ENCODE results near the gene SSTR3. TPM values are rescaled to one million over a fixed set of nuclear protein-coding genes. Genes with fewer than 3 reads are reported as not detected.
A peak's percentile ranks its signal among the peaks of the same experiment; 100 is the strongest.

Gene SSTR3
- total and polyA plus RNA-seq, 2 of the 13 experiments (the other 11 are each of a cell fraction or from before 2014, with no cell fraction given): 0.08 to 0.64 TPM

DNA sequence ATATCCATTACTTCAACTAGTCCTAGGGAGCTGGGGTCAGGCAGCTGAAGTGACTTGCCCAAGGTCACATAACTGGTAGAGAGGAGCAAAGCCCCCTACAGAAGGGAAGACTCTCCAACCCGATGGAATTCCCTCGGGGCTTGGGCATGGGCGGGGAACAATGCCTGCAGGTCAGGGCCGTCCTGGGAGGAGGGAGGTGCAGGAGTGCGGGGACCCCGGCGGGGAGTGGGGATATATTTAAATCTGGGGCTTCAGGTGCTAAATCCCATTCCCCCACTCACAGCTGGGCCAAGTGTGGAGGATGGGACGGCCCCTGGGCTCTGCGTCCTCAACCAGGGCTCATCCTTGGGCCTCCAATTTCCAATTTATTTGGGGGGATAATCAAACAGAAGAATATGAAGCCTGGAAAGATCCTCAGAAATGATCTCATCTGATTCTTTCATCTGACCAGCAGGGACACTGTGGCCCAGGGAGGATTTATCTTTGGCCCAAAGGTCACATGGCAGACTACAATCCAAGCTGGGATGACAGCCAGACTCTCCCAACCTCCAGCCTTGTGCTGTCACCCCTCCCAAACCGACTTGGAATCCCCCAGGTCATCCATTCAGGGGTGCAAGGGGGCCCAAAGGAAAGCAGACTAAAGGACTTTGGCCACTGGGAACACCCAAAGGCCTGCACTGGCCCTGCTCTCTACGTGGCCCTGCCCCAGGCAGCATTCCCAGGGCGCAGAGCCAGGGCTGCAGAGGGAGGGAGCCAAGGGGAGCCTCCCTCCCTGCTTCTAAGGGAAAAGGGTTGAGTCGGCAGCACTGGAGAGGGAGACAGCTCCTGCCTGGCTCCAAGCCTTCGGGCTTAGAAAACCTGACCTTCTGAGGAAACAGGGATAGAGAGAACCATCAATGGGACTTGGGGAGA is 15.5 kb downstream of the SSTR3 start (continued):
- no peak for TF ChIP-seq GPN1 (CRISPR knock-in tag; IDR thresholded peaks at IDR 0.05; ENCODE audit: borderline replicate concordance)
- TF ChIP-seq ZNF562 (CRISPR knock-in tag; IDR thresholded peaks at IDR 0.05; ENCODE audit: borderline replicate concordance): no peak
- peak; percentile 22; the same call in 1 of the 2 replicates for TF ChIP-seq ZMYM2 (CRISPR knock-in tag; IDR thresholded peaks at IDR 0.05)
- TF ChIP-seq, protein P1, sequence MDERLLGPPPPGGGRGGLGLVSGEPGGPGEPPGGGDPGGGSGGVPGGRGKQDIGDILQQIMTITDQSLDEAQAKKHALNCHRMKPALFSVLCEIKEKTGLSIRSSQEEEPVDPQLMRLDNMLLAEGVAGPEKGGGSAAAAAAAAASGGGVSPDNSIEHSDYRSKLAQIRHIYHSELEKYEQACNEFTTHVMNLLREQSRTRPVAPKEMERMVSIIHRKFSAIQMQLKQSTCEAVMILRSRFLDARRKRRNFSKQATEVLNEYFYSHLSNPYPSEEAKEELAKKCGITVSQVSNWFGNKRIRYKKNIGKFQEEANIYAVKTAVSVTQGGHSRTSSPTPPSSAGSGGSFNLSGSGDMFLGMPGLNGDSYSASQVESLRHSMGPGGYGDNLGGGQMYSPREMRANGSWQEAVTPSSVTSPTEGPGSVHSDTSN (CRISPR knock-in tag; IDR thresholded peaks at IDR 0.05): no peak
- no peak for TF ChIP-seq TCF12 (IDR thresholded peaks at IDR 0.05)
- TF ChIP-seq TCF12 (CRISPR knock-in tag; IDR thresholded peaks at IDR 0.05): no peak
- TF ChIP-seq, protein P2, sequence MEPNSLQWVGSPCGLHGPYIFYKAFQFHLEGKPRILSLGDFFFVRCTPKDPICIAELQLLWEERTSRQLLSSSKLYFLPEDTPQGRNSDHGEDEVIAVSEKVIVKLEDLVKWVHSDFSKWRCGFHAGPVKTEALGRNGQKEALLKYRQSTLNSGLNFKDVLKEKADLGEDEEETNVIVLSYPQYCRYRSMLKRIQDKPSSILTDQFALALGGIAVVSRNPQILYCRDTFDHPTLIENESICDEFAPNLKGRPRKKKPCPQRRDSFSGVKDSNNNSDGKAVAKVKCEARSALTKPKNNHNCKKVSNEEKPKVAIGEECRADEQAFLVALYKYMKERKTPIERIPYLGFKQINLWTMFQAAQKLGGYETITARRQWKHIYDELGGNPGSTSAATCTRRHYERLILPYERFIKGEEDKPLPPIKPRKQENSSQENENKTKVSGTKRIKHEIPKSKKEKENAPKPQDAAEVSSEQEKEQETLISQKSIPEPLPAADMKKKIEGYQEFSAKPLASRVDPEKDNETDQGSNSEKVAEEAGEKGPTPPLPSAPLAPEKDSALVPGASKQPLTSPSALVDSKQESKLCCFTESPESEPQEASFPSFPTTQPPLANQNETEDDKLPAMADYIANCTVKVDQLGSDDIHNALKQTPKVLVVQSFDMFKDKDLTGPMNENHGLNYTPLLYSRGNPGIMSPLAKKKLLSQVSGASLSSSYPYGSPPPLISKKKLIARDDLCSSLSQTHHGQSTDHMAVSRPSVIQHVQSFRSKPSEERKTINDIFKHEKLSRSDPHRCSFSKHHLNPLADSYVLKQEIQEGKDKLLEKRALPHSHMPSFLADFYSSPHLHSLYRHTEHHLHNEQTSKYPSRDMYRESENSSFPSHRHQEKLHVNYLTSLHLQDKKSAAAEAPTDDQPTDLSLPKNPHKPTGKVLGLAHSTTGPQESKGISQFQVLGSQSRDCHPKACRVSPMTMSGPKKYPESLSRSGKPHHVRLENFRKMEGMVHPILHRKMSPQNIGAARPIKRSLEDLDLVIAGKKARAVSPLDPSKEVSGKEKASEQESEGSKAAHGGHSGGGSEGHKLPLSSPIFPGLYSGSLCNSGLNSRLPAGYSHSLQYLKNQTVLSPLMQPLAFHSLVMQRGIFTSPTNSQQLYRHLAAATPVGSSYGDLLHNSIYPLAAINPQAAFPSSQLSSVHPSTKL (CRISPR knock-in tag; IDR thresholded peaks at IDR 0.05): 0 out of 2 replicates have a peak, but pooled peaks have one; percentile 37
- no peak for TF ChIP-seq ZNF569 (CRISPR knock-in tag; IDR thresholded peaks at IDR 0.05; ENCODE audit: borderline replicate concordance)
- TF ChIP-seq SP2 (CRISPR knock-in tag; IDR thresholded peaks at IDR 0.05): no peak
- TF ChIP-seq SMAD3 (CRISPR knock-in tag; IDR thresholded peaks at IDR 0.05): no peak
- TF ChIP-seq BRD4 (CRISPR knock-in tag; IDR thresholded peaks at IDR 0.05): no peak
- peak; percentile 4 to 22; a peak in 1 of 4 replicates for TF ChIP-seq POLR2A (IDR thresholded peaks at IDR 0.05; ENCODE audit: insufficient read depth in 1 of 2, low read depth in 2 of 2, low read length in 2 of 2)
- TF ChIP-seq HOXD1 (CRISPR knock-in tag; IDR thresholded peaks at IDR 0.05): no peak
- no peak for TF ChIP-seq ZNF546 (CRISPR knock-in tag; conservative IDR thresholded peaks at IDR 0.05)
- no peak for TF ChIP-seq SNAI1 (CRISPR knock-in tag; IDR thresholded peaks at IDR 0.05; ENCODE audit: borderline replicate concordance)
- TF ChIP-seq KDM4B (CRISPR knock-in tag; IDR thresholded peaks at IDR 0.05): no peak
- no peak for TF ChIP-seq ELF4 (CRISPR knock-in tag; IDR thresholded peaks at IDR 0.05; ENCODE audit: borderline replicate concordance)
- peak; percentile 40; the same call in 1 of the 2 replicates for TF ChIP-seq ZMYM3 (CRISPR knock-in tag; IDR thresholded peaks at IDR 0.05)
- TF ChIP-seq, protein P3, sequence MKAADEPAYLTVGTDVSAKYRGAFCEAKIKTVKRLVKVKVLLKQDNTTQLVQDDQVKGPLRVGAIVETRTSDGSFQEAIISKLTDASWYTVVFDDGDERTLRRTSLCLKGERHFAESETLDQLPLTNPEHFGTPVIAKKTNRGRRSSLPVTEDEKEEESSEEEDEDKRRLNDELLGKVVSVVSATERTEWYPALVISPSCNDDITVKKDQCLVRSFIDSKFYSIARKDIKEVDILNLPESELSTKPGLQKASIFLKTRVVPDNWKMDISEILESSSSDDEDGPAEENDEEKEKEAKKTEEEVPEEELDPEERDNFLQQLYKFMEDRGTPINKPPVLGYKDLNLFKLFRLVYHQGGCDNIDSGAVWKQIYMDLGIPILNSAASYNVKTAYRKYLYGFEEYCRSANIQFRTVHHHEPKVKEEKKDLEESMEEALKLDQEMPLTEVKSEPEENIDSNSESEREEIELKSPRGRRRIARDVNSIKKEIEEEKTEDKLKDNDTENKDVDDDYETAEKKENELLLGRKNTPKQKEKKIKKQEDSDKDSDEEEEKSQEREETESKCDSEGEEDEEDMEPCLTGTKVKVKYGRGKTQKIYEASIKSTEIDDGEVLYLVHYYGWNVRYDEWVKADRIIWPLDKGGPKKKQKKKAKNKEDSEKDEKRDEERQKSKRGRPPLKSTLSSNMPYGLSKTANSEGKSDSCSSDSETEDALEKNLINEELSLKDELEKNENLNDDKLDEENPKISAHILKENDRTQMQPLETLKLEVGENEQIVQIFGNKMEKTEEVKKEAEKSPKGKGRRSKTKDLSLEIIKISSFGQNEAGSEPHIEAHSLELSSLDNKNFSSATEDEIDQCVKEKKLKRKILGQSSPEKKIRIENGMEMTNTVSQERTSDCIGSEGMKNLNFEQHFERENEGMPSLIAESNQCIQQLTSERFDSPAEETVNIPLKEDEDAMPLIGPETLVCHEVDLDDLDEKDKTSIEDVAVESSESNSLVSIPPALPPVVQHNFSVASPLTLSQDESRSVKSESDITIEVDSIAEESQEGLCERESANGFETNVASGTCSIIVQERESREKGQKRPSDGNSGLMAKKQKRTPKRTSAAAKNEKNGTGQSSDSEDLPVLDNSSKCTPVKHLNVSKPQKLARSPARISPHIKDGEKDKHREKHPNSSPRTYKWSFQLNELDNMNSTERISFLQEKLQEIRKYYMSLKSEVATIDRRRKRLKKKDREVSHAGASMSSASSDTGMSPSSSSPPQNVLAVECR (CRISPR knock-in tag; IDR thresholded peaks at IDR 0.05; ENCODE audit: borderline replicate concordance): peak; percentile 67
